GM18520 (cell line): ENCODE results near the gene CAPN9.
"Not testable (repeated sequence)": the region's sequence is repeated elsewhere in the genome, so short reads cannot be mapped to it uniquely, and the experiment has no call there.

Experiments used
- ATAC-seq: cut with Tn5 transposase; IDR thresholded peaks from one replicate; pipeline ENCODE4 v1.9.1; 2021; ENCODE audit not compliant: unreplicated experiment

Gene CAPN9

GRCh38 chr1:230845184-230845583, 98.0 kb downstream of the CAPN9 start:
- not testable (repeated sequence) for ATAC-seq

GRCh38 chr1:230848235-230848634, 101.0 kb downstream of the CAPN9 start:
- no peak for ATAC-seq

GRCh38 chr1:230849451-230850224, 102.5 kb downstream of the CAPN9 start:
- ATAC-seq = no peak

DNA sequence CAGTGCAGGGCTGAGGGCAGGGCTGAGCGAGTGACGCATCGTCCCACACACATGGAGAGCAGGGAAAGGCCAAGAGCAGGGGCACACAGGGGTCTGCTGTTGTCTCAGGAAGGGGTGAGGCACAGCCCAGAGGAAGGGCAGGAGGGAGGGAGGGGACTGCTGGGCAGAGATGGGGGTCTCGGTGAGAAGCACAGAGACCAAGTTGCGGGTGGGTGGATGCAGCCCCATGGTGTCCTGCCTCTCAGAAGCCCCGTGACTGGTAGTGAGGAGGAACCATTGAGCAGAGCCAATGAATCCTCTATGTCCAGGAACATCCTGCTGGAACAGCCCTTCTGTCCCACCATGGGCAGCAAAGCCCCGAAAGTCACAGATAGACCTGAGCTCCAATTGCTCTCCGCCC, 103.4 kb downstream of the CAPN9 start:
- no peak for ATAC-seq

GRCh38 chr1:230851291-230851691, 104.1 kb downstream of the CAPN9 start:
- no peak for ATAC-seq
